A673 (cell line): ENCODE data around the gene FHIT. TPM values are rescaled to one million over a fixed set of nuclear protein-coding genes. Genes with fewer than 3 reads are reported as not detected.

Experiments
- BruUV-seq: library from RNA; stranded (reverse); fragments of 400-500 nt; replicated peaks from 2 replicates; lab custom pipeline; 2021; lab: Mats Ljungman, UMichigan
- CTCF ChIA-PET: fragments of 300-600 bp; sonication (Branson Sonifier 250); formaldehyde crosslinking; loops from one replicate; lab custom pipeline; 2022; ENCODE audit warnings: antibody characterized with exemption; lab: Charles Lee
- POLR2A ChIA-PET: fragments of 300-600 bp; sonication (Branson Sonifier 250); formaldehyde crosslinking; loops from one replicate; lab custom pipeline; 2022; ENCODE audit warnings: antibody characterized with exemption; ENCODE audit not compliant: low non-redundant PET; lab: Charles Lee
- DNase-seq: peaks from one replicate; pipeline ENCODE4 v3.0.0-alpha.2; 2015; ENCODE audit warnings: low spot score
- H3K27ac ChIP-seq: fragments of 200-600 bp; sonication (generic); 2 replicates; pipeline ENCODE4 v1.5.1; 2016; ENCODE audit warnings: mixed run types, low read depth, mild to moderate bottlenecking, mixed read lengths, antibody characterized with exemption, low read length; ENCODE audit not compliant: poor library complexity, severe bottlenecking
- H3K27me3 ChIP-seq: fragments of 200-600 bp; sonication (generic); replicated peaks from 2 replicates; pipeline ENCODE4 v1.6.1; 2017; ENCODE audit warnings: mixed run types, low read depth, mild to moderate bottlenecking, mixed read lengths, antibody characterized with exemption, low read length; ENCODE audit not compliant: insufficient read depth, poor library complexity
- H3K36me3 ChIP-seq: fragments of 200-600 bp; sonication (generic); 2 replicates; pipeline ENCODE4 v1.6.1; 2016; ENCODE audit warnings: mixed run types, mild to moderate bottlenecking, mixed read lengths, antibody characterized with exemption, low read length; ENCODE audit not compliant: insufficient read depth, poor library complexity, severe bottlenecking
- H3K4me1 ChIP-seq: fragments of 200-600 bp; sonication (generic); 2 replicates; pipeline ENCODE4 v1.6.1; 2017; ENCODE audit warnings: mixed run types, mild to moderate bottlenecking, mixed read lengths, antibody characterized with exemption, low read length; ENCODE audit not compliant: insufficient read depth, poor library complexity, severe bottlenecking
- H3K4me3 ChIP-seq: fragments of 200-600 bp; sonication (generic); 2 replicates; pipeline ENCODE4 v1.5.1; 2016; ENCODE audit warnings: low read depth, mixed run types, mild to moderate bottlenecking, mixed read lengths, low read length; ENCODE audit not compliant: poor library complexity, severe bottlenecking
- H3K9me3 ChIP-seq: fragments of 200-600 bp; sonication (generic); 2 replicates; pipeline ENCODE4 v1.6.1; 2016; ENCODE audit warnings: mixed run types, low read depth, mild to moderate bottlenecking, mixed read lengths, antibody characterized with exemption, low read length; ENCODE audit not compliant: poor library complexity, severe bottlenecking
- EZH2 ChIP-seq: fragments of 200-600 bp; sonication (generic); IDR thresholded peaks from 2 replicates; pipeline ENCODE4 v1.6.1; 2017; ENCODE audit warnings: borderline replicate concordance, low read depth, mild to moderate bottlenecking, mixed read lengths, antibody characterized with exemption, low read length; ENCODE audit not compliant: poor library complexity, severe bottlenecking
- intact Hi-C: fragments of 100-400 bp; cut with micrococcal nuclease; formaldehyde crosslinking; loops from one replicate; pipeline ENCODE4 v1.10.0; 2022; ENCODE audit not compliant: unreplicated experiment
- total RNA-seq: library from RNA; stranded (reverse); gene quantifications from 2 replicates; pipeline ENCODE4 v1.2.3, GENCODE V29; 2021
- TF ChIP-seq, protein P1 (sequence below): fragments of 300-800, 200-600 bp; sonication (generic); conservative IDR thresholded peaks from 2 replicates; pipeline ENCODE4 v1.5.1; 2017; ENCODE audit warnings: low read depth, mild to moderate bottlenecking, antibody characterized with exemption, low read length, moderate library complexity, mixed read lengths

FHIT gene
- total RNA-seq, 1 experiment from 2014 or later: not detected

DNA sequence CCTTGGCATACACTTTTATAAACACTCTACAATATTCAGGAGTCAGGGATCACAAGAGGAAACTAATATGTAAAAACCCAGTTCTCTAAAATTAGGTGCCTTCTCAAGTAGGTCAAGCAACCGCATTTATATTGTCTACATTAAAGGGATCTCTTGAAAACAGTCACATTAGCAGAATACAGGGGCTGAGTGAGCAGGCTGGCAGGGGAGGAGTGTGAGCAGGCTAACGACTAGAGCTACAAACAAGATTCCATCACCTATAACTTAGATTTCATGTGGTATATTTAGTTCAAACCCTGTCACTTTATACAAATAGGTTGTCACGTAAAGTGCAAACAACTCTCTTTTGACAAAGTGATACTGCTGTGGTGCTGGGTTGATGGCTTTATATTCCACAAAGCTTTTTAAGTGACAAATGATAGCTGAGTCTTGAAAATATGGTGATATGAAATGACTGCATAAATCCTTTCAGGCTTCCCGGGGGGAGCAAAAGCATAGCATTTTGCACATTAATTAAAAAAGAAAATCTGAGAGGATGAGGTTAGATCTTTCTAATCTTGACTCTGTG is 937.9 kb downstream of the FHIT start:
- Histone ChIP-seq H3K27ac (no peak overlapping the region), H3K4me3 (no peak overlapping the region), H3K9me3 (no peaks in the 10 kb centered on the region), H3K4me1 (no peaks in the 10 kb centered on the region), H3K27me3 (no peaks in the 10 kb centered on the region), H3K36me3 (no peaks in the 10 kb centered on the region)
- intact Hi-C loops: no loop called here
- POLR2A ChIA-PET: no interaction called here
- TF ChIP-seq, protein P1, sequence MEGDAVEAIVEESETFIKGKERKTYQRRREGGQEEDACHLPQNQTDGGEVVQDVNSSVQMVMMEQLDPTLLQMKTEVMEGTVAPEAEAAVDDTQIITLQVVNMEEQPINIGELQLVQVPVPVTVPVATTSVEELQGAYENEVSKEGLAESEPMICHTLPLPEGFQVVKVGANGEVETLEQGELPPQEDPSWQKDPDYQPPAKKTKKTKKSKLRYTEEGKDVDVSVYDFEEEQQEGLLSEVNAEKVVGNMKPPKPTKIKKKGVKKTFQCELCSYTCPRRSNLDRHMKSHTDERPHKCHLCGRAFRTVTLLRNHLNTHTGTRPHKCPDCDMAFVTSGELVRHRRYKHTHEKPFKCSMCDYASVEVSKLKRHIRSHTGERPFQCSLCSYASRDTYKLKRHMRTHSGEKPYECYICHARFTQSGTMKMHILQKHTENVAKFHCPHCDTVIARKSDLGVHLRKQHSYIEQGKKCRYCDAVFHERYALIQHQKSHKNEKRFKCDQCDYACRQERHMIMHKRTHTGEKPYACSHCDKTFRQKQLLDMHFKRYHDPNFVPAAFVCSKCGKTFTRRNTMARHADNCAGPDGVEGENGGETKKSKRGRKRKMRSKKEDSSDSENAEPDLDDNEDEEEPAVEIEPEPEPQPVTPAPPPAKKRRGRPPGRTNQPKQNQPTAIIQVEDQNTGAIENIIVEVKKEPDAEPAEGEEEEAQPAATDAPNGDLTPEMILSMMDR: no peak
- no peak for TF ChIP-seq EZH2
- DNase-seq: no peak
- BruUV-seq: no TSS peak
- CTCF ChIA-PET: no interaction called here

DNA sequence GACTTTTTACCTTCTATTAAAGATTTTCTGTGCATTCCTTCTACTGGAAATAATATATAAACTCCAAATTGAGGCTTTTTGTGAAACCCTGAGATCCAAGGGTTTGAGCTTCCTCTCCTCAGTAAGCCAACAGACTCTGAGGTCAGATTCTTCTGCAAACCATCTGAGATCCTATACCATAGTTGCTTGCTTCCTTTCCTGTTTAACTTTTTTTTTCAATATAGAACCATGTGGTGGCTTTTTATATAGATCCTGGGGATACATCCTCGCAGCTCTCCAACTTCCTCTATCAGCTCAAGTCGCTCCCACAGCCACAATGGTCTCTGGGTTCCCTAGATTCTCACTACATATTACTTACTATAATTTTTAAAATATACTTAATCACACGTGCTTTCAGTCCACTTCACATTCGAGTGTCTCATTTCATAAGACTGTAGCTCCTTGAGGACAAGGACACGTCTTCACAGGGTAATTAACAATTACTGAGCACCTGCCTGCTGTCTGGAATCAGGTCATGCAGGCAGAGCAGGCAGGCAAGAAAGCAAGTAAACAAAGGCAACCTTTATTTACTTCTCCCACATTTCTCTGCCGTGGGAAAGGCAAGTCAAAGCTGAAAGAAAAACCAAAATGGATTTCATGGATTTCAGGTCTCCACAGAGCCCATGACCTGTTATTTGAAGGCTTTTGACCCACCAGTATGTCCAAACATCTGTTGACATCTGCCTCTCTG is 941.5 kb downstream of the FHIT start:
- ChIA-PET CTCF (no interaction called here), POLR2A (no interaction called here)

DNA sequence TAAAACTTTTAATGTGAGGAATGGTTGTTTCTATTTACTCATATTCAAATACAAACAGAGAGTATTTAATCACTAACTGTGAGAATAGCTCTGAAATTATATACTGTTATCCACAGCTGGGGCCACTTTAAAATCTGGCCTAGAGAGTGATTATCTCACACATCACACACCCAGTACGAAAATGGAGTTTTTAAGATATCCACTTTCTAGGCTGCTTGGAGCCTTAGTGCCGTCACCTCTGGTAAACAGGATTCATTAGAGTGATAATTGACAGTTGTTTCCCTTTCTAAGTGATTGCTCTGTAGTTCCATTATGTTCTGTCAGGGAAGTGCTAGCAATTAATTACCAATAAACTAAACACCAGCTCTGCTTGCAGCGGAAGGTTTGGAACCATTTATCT is 942.4 kb downstream of the FHIT start:
- intact Hi-C loops: no loop called here
- TF ChIP-seq, protein P1: no peak
- no peak for TF ChIP-seq EZH2
- Histone ChIP-seq H3K36me3 (no peaks in the 10 kb centered on the region), H3K4me3 (no peak overlapping the region), H3K27ac (no peak overlapping the region), H3K4me1 (no peaks in the 10 kb centered on the region), H3K27me3 (no peaks in the 10 kb centered on the region), H3K9me3 (no peaks in the 10 kb centered on the region)
- BruUV-seq: no TSS peak
- POLR2A ChIA-PET: no interaction called here
- CTCF ChIA-PET: no interaction called here
- no peak for DNase-seq

More for the DNA sequence above, 941.5 kb downstream of the FHIT start:
- Histone ChIP-seq H3K36me3 (no peaks in the 10 kb centered on the region), H3K4me1 (no peaks in the 10 kb centered on the region), H3K27ac (no peak overlapping the region), H3K4me3 (no peak overlapping the region), H3K9me3 (no peaks in the 10 kb centered on the region), H3K27me3 (no peaks in the 10 kb centered on the region)
- no peak for DNase-seq
- no peak for TF ChIP-seq EZH2
- TF ChIP-seq, protein P1: no peak
- intact Hi-C loops: no loop called here
- BruUV-seq: no TSS peak
